Left kidney (tissue), 2 donors: ENCODE results near the gene PEX16. TPM values are rescaled to one million over a fixed set of nuclear protein-coding genes. Genes with fewer than 3 reads are reported as not detected.

Source experiments
- DNase-seq: peaks from one replicate; pipeline ENCODE4 v3.0.0-alpha.2; 2013
- polyA plus RNA-seq: library from polyadenylated mRNA; unstranded; fragments of 120-200 nt; gene quantifications from one replicate; pipeline ENCODE4 v1.2.1, GENCODE V29; 2013; ENCODE audit not compliant: insufficient read length

PEX16 gene
- polyA plus RNA-seq, 1 donor, result 13.2 TPM

GRCh38 chr11:45899448-45900174 lies 18.1 kb downstream of the PEX16 start:
- DNase-seq, result peak; percentile 88

DNA sequence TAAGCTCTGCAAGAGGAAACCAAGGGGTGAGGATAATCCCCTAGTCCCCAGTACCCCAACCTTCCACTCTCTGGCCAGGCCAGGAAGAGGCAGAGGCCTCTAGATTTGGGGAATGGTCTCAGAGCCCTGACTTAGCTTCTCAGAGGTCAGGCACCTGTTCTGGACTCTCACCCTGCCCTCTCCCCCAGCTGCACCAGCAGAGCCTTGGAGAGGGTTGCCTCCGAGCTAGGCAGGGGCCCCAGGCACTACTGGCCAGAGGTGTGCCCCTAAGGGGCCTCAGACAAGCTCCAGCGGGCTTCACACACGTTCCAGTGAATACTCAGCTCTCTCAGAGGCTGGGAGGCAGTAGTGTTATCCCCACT lies 18.6 kb downstream of the PEX16 start:
- no peak for DNase-seq

- DNase-seq, result no peak
These were observed 20.1 kb downstream of the PEX16 start for GRCh38 chr11:45897556-45897955.

DNA sequence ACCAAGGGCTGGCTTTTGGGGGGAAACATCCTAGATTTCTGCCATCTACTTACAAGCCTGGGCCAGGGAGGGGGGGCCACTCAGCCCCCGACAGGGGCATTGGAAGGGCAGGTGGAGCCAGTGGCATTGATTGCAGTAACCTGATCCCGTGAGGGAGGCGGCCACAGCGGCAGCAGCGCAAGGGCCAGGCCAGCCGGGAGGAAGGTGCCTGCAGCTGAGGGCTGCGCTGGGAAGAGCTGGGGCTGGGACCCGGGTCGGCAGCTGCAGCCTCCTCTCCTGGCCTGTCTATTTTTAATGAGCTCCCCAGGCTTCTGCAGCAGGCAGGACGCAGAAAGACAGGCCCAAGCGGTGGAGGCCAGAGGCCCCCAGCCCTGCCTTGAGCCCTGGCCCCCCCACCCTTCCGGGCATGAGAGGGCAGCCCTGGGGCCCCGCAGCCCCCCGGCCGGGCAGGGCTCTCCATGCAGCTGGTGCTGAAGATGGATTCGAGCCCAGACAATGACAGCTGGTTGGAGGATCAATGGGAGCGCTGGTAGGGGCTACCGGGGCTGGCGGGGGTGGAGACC lies 21.2 kb downstream of the PEX16 start:
- DNase-seq, result peak; percentile 77

DNA sequence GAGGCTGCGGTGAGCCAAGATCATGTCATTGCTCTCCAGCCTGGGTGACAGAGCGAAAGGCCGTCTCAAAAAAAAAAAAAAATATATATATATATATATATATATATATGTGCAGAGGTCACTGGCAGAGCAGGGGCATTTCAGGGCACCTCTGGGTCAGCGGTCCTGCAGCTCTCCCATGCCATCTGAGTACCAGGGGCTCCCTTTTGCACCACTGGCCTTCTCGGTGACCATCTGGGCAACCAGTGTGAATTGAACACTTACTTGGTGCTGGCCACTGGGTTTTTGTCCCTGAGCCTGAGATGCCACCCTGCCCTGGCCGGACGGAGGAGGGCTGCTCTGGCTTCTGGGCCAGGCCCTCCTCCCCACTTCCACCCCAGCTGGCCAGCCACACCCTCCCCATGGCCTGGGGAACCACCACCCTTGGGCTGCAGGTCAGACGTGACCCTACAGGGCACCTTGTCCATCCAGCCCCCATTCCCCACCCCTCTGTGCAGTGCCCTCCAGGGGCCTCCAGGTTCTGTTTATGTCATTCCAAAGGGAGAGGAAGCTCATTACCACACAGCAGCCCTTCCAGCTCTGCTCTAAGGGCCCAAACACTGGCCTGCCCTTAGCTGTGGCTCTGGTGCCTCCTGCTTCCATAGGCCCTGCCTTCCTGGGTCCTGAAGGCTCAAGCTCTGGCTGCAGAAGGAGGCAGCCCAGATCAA lies 22.0 kb downstream of the PEX16 start:
- DNase-seq, result no peak

GRCh38 chr11:45894555-45895247 lies 23.0 kb downstream of the PEX16 start:
- no peak for DNase-seq

DNA sequence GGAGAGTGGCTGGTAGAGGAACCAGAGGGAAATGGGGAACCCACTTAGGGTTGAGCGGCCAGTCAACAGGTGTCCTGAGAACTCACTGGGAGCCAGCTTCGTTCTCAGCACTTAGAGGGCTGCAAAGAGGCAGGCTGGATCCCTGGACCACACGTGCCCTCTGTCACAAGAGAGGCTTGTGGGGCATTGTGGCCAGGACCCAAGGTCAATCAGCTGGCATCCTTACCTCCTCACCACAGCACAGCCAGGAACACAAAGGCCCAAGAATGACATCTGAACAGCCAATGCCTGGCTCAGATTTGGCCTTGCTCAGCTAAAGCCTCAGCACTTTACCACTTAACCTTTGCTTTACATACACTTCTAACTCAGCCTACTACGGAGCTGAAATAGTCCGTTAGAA lies 24.8 kb downstream of the PEX16 start:
- DNase-seq, result no peak

DNA sequence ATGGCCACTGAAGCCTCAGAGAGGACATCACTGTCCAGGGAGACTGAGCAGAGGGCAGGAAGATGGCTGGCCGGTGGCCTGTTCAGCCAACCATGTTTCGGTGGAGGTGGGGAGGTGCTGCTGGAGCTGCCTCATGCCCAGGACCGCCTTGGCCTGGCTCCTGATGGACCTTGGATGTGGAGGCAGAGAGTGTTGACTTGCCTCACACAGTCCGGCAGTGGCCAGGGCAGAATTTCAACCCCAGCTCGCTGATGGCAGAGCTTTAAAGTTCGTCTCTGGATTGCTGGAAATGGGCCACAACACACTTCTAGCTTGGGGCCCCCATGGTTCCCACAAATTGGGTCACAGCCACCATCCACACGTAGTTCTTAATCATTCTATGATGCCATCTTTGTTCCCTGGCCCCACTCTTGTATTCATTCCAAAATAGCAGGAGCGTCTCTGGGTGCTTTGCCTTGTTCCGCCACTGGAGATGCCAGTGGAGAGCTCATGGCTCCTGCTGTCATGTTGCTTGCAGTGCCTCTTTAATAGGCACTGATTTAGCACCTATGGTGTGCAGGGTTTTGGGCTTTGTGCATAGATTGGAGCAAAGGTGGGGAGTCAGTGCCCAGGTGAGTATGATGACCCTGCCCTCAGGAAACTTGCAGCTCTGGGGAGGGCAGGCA lies 26.7 kb downstream of the PEX16 start:
- DNase-seq, result no peak

DNA sequence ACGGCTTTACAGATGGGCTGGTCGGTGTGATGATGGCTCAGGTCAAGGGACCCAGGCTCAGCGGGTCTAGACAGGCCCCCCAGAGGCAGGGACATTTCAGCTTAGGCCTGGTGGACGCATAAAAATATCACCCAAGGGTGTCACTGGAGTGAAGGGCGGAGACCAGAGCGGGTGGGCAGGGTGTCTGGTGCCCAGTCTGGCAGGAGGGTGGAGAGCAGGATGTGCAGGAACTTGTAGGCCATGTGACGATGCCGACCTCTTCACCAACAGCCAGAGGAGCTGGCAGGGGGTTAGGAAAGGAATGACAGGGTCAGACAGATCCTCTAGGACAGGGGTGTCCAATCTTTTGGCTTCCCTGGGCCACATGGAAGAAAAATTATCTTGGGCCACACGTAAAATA lies 27.7 kb downstream of the PEX16 start:
- DNase-seq, result no peak

GRCh38 chr11:45889555-45889954 lies 28.1 kb downstream of the PEX16 start:
- no peak for DNase-seq

GRCh38 chr11:45887587-45887986 lies 30.1 kb downstream of the PEX16 start:
- no peak for DNase-seq

DNA sequence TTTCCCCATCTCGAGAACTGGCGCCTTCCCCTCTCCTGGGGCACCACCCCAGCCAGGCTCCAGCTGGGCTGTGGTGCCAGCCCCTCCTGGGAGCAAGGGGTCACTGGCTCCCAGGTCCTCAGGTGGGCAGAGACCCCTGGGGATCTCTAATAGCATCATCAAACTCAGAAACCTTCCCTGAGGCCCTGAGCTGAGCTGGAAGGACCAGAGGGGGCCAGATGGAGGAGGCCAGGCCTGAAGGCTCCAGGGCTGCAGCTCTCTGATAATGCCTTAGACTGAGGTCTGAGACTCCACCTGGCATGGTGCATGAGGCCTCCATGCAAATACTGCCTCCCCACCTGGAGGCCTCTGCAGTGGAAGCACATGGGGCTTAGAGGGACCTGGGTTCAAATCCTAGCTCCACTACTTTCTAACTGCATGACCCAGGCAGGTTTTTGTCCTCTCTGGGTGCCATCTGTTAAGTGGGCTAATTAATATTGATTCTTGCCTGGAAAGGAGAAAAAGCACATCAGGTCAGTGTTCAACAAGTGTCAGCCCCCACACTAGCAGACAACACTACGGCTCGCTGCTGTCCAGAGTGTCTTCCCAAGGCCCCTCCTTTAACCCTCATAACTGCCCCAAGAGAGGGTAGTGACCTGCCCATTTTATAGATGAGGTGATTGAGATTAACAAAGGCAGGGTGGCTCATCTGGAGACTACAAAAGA lies 30.7 kb downstream of the PEX16 start:
- DNase-seq, result no peak

GRCh38 chr11:45885921-45886721 lies 31.6 kb downstream of the PEX16 start:
- no peak for DNase-seq

DNA sequence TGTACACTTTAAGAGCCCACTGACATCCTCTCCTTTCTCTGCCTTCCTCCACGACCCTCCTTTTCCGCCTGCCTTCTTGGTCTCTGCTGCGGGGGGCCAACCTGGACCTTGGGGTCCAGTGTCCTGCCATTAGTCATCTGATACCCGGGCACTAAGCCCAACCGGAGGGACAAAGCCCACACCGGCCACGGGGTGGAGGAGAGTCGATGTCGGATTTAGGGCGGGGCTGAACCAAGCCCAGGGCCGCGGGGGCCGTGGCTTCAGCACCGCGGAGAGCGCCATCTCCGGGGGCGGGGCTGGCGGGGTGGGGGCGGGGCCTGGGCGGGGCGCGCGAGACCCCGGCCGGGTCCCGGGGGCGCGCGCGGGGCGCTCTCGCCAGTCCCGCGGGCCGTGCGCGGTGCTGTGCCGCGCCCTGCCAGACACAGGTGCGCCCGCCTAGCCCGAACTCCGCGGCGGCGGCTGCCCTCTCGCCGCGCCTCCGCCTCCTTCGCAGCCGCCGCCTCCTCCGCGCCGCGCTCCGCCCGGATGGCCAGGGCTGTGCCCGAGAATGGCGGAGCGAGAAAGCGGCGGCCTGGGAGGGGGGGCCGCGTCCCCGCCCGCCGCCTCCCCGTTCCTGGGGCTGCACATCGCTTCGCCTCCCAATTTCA lies 32.3 kb downstream of the PEX16 start, which contains the start of gene MAPK8IP1:
Gene MAPK8IP1 (plus strand): TSS at position 378 of the 647 bp plus-strand sequence. CDS start 170 bp downstream, at position 548.
- DNase-seq, result peak; percentile 44

GRCh38 chr11:45884596-45885185 lies 33.0 kb downstream of the PEX16 start:
- DNase-seq, result no peak

GRCh38 chr11:45881708-45882368 lies 35.8 kb downstream of the PEX16 start:
- DNase-seq, result no peak

DNA sequence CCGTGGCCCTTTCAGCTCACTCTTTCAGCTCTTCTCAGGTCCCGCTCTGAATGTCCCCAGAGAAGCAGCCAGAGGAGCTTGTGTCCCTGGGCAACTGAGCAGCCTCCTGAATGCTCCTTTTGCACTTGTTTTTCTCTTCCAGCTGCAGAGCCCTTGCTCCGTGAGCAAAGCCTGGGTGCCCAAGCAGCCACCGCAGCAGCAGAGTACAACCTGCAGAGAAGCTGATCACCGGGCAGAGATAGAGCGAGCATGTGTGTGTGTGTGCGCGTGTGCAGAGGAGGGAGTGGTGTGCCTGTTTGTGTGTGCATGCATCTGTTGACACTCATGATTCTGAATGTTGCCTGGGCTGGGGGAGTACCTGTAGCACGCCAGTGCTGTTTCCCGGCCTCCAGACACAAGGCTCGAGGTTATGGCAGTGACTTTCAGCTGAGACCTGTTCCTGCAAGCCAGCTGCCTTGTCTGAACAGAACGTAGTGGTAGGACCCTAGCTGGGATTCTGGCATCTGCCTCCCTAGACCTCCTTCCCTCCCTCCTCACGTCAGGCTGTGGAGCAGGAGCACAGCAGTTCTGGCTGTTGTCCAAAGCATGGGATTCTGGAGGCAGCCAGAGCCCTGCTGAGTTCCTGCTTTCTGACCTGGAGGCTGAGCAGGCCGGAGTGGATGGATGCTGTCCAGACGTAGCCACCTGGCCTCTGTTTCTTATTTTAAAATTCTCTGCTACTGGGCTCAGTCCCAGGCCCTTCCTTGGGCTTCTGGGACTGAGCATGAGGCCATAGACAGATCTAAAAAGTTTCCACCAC lies 36.7 kb downstream of the PEX16 start:
- DNase-seq, result no peak
